ENCODE results near the gene RABGGTA. TPM values are rescaled to one million over a fixed set of nuclear protein-coding genes. Genes with fewer than 3 reads are reported as not detected.

The RABGGTA gene
- total RNA-seq, 1 donor from 2014 or later, result 31.1 TPM

GRCh38 chr14:24310646-24311604 lies 39.5 kb upstream of the RABGGTA start, which contains the start of gene LTB4R:
TSS of gene LTB4R (plus strand) at chr14:24311502. CDS start at chr14:24315652, 4,150 bp downstream.
- DNase-seq (ENCODE audit: extremely low spot score, unreplicated experiment), result no peak
- Mint-ChIP-seq H3K4me3 (no peak within 1 kb of the TSS), H3K4me1 (ENCODE audit: unreplicated experiment) (peaks cover 7% of the 10 kb centered on the region), H3K27ac (no peak within 1 kb of the TSS), H3K27me3 (peaks cover 9% of the 10 kb centered on the region), H3K9me3 (no peaks in the 10 kb centered on the region), H3K36me3 (peaks cover 10% of the 10 kb centered on the region)
- TF ChIP-seq CTCF (conservative IDR thresholded peaks at IDR 0.05), result no peak

DNA sequence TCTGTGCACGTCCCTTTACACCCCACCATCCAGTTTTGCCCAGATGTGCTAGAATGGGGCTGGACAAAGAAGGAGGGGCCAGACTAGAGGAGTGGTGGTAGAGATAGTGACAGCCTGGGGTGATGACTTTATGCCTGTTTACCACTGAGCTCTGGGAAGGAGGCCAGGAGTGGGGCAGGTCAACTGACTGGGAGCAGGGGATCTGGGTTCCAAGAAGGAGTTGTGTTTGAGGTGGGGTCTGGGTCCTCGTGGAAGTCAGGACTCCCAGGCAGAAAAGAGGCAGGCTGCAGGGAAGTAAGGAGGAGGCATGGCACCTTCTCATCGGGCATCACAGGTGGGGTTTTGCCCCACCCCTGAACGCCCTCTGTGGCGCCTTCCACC lies 38.9 kb upstream of the RABGGTA start:
- Mint-ChIP-seq H3K27ac (no peak overlapping the region), H3K27me3 (peaks cover 2% of the 10 kb centered on the region), H3K4me1 (ENCODE audit: unreplicated experiment) (peaks cover 7% of the 10 kb centered on the region), H3K9me3 (no peaks in the 10 kb centered on the region), H3K36me3 (peaks cover 17% of the 10 kb centered on the region), H3K4me3 (no peak overlapping the region)
- TF ChIP-seq CTCF (conservative IDR thresholded peaks at IDR 0.05), result no peak
- no peak for DNase-seq (ENCODE audit: extremely low spot score, unreplicated experiment)

DNA sequence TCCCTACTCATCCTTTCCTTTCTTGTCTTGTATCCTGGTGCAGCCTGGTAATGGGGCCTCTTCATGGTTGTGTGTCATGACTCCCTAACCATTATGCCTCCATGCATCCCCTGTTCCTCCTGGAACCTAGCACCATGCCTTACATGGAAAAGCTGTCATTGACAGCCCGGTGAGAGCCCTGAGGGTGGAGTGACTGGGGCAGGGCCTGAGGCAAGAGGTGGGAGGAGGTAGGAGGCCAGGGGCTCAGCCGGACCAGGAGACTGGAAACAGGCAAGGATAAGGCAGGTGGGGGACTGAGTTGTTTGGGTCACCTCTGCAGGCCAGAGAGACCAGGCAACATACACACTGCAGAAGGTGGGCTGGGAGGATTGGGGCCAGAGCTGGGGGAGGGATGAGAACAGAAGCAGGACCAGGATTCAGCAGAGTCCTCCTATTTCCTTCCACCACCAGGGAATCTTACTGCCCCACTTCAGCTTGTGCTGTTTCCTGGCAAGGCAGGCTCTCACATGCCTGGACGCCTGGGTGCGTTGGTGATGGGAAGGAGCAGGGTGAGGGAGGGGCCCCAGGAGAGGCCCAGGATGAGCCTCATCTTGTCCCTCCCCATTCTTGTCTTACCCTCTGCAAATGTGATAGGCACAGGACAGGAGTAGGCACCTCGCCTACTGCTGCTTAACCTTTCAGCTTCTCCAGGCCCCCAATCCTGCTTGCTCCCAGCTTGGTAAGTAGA lies 38.3 kb upstream of the RABGGTA start, which contains the start of gene LTB4R2:
Gene LTB4R2, plus strand, starts transcription at position 603 of the 727 bp plus-strand sequence. CDS start 525 bp downstream, outside the sequence.
- peaks cover 23% of the 10 kb centered on the region for H3K36me3 Mint-ChIP-seq
- no peak for DNase-seq (ENCODE audit: extremely low spot score, unreplicated experiment)
- no peak within 1 kb of the TSS for H3K4me3 Mint-ChIP-seq
- H3K4me1 Mint-ChIP-seq (ENCODE audit: unreplicated experiment), result peaks cover 7% of the 10 kb centered on the region
- TF ChIP-seq CTCF (conservative IDR thresholded peaks at IDR 0.05), result no peak
- H3K27me3 Mint-ChIP-seq, result no peaks in the 10 kb centered on the region
- no peak within 1 kb of the TSS for H3K27ac Mint-ChIP-seq
- H3K9me3 Mint-ChIP-seq, result no peaks in the 10 kb centered on the region

DNA sequence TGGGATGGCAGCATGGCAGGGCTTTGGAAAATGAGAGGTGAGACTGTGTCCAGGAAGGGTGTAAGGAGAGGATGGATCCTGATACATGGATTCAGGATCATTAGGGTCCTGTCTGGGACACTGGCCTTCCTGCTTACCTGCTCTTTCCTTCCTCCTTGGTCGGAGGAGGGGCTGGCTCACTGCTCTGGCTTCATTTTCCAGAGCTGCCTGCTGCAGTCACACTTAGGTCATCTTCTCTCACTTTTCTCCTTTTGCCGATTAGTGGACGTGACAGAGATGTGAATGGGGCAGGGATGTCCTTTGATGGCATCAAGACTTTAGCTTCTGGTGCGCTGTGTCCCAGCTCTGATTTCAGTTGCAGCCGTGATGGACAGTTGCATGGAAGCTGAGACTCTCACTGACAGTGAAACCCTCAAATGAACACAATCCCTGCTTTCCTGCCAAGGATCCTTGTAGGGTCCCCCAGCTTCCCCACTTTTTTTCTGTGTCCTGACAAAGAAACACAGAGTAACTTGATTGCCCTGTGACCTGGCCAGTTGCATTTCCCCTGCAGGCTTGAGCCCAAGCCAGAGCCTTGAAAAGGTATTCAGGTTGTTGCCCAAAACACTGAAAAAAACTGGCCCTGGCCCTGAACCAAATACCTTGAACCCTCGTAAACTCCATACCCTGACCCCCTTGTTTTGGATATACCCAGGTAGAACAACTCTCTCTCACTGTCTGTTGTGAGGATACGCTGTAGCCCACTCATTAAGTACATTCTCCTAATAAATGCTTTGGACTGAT lies 37.1 kb upstream of the RABGGTA start:
- H3K36me3 Mint-ChIP-seq, result peaks cover 26% of the 10 kb centered on the region
- H3K9me3 Mint-ChIP-seq, result no peaks in the 10 kb centered on the region
- no peak overlapping the region for H3K4me3 Mint-ChIP-seq
- peak overlapping the region; percentile 70 for H3K27ac Mint-ChIP-seq
- peaks cover 7% of the 10 kb centered on the region for H3K4me1 Mint-ChIP-seq (ENCODE audit: unreplicated experiment)
- peak; percentile 38 for TF ChIP-seq CTCF (conservative IDR thresholded peaks at IDR 0.05)
- H3K27me3 Mint-ChIP-seq, result no peaks in the 10 kb centered on the region
- no peak for DNase-seq (ENCODE audit: extremely low spot score, unreplicated experiment)

Data from type B pancreatic cell (in vitro differentiated cells).